Measurements from ENCODE around the gene PDE4DIP.
"Not testable (repeated sequence)": the region's sequence is repeated elsewhere in the genome, so short reads cannot be mapped to it uniquely, and the experiment has no call there.

The PDE4DIP gene

GRCh38 chr1:148989378-148989777 is 145.2 kb downstream of the PDE4DIP start:
- DNase-seq, result not testable (repeated sequence)

GRCh38 chr1:148990233-148990788 is 146.1 kb downstream of the PDE4DIP start:
- DNase-seq, result not testable (repeated sequence)

DNA sequence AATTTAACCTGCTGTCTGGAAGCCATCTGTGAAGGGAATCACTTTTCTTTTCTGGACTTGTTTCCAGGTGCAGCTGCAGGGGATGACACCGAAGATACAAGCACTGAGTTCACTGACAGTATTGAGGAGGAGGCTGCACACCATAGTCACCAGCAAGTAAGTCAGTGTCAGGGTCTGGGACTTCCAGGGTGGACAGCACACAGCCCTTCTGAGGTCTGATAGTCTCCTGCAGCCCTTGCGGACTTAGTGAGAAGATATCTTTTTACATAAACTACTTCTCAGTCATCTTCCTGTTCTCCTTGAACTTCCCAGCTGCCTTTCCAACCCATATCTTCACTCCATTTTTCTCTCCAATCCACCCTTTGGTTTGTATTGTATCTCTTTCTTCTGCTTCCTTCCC is 147.6 kb downstream of the PDE4DIP start:
- DNase-seq, result not testable (repeated sequence)

- not testable (repeated sequence) for DNase-seq
Measured at GRCh38 chr1:148992364-148992763, 148.1 kb downstream of the PDE4DIP start.

- DNase-seq, result not testable (repeated sequence)
Measured at GRCh38 chr1:148996449-148997224, 152.4 kb downstream of the PDE4DIP start.

- not testable (repeated sequence) for DNase-seq
Measured at GRCh38 chr1:148997405-148997804, 153.2 kb downstream of the PDE4DIP start.

DNA sequence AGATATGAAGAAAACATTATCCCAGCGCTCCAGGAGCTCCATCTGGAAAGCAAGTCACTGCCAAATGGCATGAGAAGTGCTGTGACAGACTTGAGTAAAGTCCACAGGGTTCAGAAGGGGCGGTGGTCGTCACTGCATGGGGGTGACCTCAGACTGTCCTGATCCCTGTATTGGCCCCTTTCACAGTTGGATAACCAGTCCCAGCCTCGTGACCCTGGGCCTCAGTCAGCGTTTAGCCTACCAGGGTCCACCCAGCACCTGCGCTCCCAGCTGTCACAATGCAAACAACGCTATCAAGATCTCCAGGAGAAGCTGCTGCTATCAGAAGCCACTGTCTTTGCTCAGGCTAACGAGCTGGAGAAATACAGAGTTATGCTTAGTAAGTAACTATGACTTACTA is 158.4 kb downstream of the PDE4DIP start:
- not testable (repeated sequence) for DNase-seq

DNA sequence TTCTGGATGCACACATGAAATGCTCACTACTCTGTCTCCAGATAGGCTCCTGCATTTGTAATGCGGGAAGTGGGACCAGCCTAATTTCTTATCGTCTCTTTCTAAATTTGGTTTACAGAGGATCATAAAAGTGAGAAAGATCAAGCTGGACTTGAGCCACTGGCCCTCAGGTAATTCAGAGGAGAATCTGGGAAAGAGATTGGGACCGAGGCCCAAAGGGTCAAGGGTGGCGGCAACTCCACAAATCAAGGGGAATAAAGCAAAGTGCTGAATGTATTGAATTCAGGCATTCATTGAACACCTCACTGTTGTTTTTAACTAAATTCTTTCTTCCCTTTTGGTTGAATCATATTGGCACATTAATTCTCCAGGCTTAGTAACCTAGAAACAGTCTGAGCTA is 164.1 kb downstream of the PDE4DIP start:
- DNase-seq, result not testable (repeated sequence)

DNA sequence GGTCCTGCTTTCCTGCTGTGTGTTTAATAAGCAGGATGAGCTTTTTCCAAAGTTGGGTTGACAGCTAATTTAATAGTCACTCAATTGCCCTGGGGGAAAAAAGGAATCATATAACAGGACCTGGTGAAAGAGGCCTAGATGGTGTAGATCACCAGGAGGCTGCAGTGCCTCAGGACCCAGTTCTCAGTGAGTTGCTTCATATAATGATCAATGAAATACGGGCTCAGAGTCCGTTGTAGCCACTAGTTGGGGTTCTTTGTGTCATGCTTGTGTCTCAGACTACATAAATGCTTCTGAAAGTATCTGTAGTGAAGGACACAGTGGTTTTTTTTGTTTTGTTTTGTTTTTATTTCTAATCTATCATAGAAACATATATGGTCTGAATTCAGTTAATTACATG is 164.5 kb downstream of the PDE4DIP start:
- not testable (repeated sequence) for DNase-seq

- DNase-seq, result not testable (repeated sequence)
Measured at GRCh38 chr1:149009761-149010160, 165.5 kb downstream of the PDE4DIP start.

- not testable (repeated sequence) for DNase-seq
Measured at GRCh38 chr1:149012599-149012998, 168.4 kb downstream of the PDE4DIP start.

GRCh38 chr1:149013513-149013912 is 169.3 kb downstream of the PDE4DIP start:
- DNase-seq, result not testable (repeated sequence)

GRCh38 chr1:149015522-149015921 is 171.3 kb downstream of the PDE4DIP start:
- DNase-seq, result not testable (repeated sequence)

DNA sequence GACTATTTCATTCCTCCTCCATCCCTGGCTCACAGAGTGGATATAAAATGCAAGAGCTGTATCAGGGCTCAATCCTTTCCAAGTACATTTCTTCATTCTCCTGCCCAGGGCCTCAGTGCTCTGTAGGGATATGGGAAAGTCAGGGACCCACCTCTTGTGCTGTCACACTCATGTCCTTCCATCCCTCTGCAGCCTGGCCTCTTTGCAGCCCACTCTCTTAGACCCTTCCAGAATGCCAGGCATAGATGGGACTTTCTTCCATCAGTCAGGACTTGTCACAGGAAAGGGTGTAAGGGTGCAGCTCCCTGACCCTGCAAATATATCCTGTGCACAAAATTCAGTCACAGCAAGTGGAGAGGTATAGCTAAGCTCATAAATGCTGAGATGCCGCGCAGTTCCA is 172.4 kb downstream of the PDE4DIP start:
- not testable (repeated sequence) for DNase-seq

DNA sequence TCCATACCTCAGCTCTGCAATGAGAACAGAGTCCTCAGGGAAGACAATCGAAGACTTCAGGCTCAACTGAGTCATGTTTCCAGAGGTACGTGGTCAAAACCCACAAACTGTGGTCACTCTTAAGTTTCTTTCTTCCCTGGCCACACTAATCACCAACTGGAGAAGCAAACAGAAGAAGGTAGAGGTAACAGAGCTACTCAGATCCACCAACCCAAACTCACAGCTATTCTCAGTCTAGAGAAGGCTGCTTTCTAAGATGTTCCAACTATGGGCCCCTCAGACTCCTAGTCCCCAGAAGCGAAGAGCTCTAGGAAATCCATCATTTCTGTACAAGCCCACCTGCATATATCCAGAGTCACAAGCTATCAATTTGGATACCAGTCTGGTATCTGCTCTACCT is 174.3 kb downstream of the PDE4DIP start:
- not testable (repeated sequence) for DNase-seq

GRCh38 chr1:149024327-149024726 is 180.1 kb downstream of the PDE4DIP start:
- not testable (repeated sequence) for DNase-seq

GRCh38 chr1:149033916-149034315 is 189.7 kb downstream of the PDE4DIP start:
- DNase-seq, result not testable (repeated sequence)

DNA sequence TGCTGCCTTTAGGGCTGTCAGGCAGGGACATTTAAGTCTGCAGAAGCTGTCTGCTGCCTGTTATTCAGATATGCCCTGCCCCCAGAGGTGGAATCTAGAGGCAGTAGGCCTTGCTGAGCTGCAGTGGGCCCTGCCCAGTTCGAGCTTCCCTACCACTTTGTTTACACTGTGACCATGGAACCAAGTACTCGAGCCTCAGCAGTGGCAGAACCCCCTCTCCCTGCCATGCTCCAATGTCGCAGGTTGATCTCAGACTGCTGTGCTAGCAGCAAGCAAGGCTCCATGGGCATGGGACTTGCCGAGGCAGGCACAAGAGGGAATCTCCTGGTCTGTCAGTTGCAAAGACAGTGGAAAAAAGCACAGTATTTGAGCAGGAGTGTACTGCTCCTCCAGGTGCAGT is 198.8 kb downstream of the PDE4DIP start:
- DNase-seq, result not testable (repeated sequence)

- not testable (repeated sequence) for DNase-seq
Measured at GRCh38 chr1:149064611-149065010, 220.4 kb downstream of the PDE4DIP start.

GRCh38 chr1:149075505-149076127 is 231.4 kb downstream of the PDE4DIP start:
- not testable (repeated sequence) for DNase-seq

All from T-helper 1 cell (primary cell).